GM19238 (cell line): ENCODE measurements around the gene TSPAN3.

Experiments used
- DNase-seq: peaks from one replicate; pipeline ENCODE4 v3.0.0; 2011; ENCODE audit warnings: low spot score; ENCODE audit not compliant: insufficient read length

The TSPAN3 gene

GRCh38 chr15:77057072-77057471, 13.8 kb downstream of the TSPAN3 start:
- DNase-seq = no peak

DNA sequence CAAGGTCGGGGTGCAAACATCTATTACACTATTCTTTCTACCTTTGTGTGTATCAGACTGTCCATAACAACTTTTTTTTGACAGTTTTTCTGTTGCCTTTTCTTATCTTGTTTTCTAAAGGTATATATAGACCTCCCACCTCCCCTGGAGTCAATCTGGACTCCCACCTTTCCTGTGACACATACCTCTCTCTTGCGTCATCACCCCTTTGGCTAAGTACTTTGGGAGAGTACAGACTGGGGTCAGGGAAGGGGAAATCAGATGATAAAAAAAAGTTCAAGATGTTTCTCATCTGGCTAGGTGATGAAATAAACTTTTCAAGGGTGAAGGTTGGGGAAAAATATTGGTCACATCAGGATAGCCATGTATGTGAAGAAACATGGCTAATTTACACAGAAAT, 17.2 kb downstream of the TSPAN3 start:
- DNase-seq = no peak

GRCh38 chr15:77052556-77052955, 18.4 kb downstream of the TSPAN3 start:
- no peak for DNase-seq

DNA sequence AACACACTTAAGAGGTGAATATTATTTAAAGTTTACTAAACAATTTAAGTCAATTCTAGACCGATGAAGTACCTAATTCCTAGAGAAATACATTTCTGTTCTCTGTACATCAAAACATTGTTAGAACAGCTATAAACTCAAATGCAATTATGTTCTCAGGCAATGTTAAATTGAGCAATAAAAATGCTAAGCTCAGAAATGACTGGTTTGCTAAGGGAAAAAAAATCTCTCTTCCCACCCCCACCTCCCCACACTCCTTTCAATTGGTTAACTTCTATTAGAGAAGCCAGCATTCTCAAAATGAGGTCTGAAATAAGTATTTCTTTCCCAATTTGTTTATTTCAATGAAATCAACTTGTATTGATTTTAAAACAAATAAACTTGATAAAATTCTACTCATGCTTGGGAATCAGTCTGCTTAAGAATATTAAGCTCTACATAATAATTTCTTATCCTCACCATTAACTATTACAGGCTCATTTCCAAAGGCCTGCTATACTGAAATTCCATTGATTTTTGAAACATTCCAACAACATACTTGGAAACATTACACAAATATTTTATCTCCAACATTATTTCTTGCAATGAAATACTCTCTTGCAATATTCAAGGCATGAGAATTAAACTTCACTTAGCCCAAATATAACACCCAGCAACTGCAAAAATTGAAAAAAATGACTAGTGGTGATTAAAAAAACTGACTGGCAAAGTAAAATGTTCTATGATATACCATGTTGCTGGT, 22.6 kb downstream of the TSPAN3 start:
- DNase-seq = no peak

- DNase-seq = no peak
These were observed 24.1 kb downstream of the TSPAN3 start for GRCh38 chr15:77046704-77047412.

GRCh38 chr15:77045985-77046384, 24.9 kb downstream of the TSPAN3 start:
- no peak for DNase-seq

DNA sequence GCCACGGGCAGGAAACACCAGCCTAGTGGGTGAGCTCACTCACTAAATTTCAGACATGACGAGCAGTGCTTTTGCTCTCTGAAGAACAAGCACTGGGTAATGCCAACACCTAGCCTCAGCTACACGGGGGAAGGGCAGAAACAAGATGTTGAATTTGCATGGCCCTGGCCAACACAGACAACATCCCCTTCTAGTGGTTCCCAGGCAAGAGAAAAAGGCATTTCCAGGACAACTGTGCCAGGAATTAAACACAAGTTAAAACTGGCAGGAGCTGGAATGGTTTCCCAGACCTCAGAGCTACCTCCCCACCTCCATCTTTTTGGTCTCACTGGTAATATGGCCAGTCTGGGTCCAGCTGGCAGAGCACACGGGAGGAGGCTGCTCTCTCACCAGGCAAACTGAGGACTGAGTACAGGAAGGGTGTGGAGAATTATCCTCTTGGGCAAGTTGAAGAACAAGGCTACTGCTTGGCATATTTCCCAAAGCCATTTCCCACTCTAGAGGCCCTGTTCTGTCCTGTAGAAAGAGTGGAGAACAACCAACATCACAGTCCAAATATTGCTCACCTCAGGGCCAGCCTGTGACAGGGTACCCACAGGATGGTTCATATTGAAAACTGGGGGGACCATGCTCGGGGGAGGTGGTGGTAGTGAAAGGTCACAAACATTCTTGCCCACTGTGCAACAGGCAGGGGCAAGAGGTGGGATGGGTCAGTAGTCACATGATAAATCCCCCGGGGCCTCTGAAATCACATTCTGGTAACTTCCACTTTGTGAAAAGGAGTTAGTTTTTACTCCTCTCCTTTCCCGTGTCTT, 26.5 kb downstream of the TSPAN3 start:
- DNase-seq = no peak

- DNase-seq = no peak
These were observed 27.7 kb downstream of the TSPAN3 start for GRCh38 chr15:77042955-77043920.

- no peak for DNase-seq
These were observed 28.5 kb downstream of the TSPAN3 start for GRCh38 chr15:77042245-77042919.

DNA sequence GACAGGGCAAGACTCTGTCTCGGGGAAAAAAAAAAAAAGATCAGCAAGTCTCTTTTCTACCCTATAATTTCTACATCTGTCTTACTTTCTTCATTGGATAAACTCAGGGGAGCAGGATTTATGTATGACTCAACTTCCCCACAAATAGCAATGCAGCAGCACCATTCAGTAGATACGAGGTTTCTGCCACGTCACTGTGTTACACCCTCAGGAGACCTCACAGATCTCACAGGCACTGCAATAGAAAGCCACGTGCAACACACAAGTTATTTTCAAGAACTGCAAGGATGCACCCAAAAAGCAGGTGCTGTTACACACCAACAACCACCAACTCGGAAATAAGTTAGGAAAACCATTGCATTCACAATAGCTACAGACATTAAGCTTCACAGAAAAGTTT, 30.2 kb downstream of the TSPAN3 start:
- DNase-seq = no peak

DNA sequence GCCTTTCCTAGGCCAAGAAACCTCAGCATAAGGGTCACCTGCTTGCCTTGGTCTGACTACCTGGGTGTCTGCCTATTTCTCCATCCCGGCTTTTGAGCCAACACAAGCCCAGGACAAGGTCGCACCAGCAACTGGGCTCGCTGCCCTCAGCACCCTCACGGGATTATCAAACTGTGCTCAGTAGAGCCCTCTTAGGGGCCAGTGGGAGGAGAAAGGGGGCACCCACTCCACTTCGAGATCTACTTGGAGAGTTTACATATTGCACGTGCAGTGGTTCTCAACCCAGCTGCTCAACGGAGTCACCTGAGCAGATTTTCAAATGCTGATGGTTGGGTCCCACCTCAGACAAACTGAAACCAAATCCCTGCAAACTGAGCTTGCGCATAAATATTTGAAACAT, 31.1 kb downstream of the TSPAN3 start:
- no peak for DNase-seq

GRCh38 chr15:77039217-77039533, 31.7 kb downstream of the TSPAN3 start:
- no peak for DNase-seq

DNA sequence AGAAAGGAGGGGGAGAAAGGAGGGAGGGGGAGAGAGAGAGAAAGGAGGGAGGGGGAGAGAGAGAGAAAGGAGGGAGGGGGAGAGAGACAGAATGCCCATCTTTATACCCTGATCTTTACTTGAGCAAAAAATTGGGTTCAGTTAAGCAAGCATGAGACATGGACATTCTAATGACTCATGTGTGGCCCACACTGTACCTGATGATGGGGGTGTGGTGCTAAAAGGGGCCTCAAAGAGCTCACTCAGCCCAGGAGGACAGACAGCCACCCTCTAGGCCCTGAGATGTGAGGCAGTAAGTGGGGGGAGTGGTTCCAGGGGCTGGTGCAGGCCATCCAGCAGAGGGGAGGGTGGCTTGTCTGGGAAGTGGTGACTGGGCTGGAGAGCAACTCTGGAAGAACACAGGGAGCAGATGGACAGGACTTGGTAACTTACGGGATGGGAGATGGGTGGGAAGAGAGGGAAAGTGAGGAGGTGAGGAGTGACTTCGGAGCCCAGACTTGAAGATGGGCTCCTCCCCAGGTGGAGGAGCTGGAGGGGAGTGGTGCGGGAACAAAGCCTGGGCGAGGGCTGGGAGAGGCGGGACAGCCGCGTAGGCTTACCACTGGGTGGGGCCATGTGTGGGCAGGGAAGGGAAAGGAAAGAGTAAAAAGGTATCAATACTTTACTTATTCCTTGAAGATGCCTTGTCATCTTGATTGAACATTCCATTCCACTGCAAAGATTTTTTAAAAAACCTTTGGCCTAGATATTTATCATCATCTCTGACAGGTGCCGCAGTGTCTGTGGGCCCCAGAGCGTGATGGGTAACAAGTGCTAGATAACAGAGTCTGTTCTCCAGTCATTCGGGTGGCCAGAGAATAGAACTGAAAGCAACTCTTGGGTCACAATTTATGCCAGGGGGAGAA, 32.3 kb downstream of the TSPAN3 start:
- DNase-seq = no peak

GRCh38 chr15:77037388-77038209, 33.3 kb downstream of the TSPAN3 start:
- no peak for DNase-seq

DNA sequence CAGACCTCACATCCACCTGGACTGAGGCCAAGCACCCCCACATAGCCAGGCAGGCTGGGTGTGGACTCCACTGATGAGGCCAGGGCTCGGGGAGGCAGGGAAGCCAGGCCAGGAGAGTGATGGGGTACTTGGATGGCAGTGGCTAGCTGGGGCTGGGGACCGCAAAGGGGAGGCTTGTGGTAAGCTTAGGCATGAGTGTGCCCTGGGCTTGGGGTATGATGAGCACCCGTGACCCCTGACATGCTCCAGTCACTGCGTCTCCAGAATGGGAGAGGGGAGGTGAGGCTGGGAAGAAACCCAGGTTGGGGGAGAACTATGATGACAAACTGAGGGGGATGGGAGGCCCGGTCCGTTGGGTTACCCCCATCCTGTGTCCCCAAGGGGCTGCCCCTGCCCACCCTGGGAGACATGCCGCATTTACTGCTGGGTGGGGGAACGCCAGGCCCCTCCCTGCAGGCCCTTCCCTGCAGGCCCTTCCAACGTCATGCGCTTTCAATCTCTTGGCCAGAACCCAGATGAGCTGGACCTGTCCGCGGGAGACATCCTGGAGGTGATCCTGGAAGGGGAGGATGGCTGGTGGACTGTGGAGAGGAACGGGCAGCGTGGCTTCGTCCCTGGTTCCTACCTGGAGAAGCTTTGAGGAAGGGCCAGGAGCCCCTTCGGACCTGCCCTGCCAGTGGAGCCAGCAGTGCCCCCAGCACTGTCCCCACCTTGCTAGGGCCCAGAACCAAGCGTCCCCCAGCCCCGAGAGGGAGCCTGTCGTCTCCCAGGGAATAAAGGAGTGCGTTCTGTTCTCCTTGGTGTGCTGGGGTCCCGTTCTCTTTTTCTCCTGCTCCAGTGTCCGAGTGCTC, 34.1 kb downstream of the TSPAN3 start:
- no peak for DNase-seq

GRCh38 chr15:77035999-77036471, 34.9 kb downstream of the TSPAN3 start:
- DNase-seq = no peak

- DNase-seq = no peak
These were observed 35.3 kb downstream of the TSPAN3 start for GRCh38 chr15:77035584-77035983.
